ENCODE results near the gene TGM5. TPM values are rescaled to one million over a fixed set of nuclear protein-coding genes. Genes with fewer than 3 reads are reported as not detected.
"Not testable (repeated sequence)": the region's sequence is repeated elsewhere in the genome, so short reads cannot be mapped to it uniquely, and the experiment has no call there.

TGM5 gene
- total RNA-seq, 1 donor from 2014 or later = not detected

DNA sequence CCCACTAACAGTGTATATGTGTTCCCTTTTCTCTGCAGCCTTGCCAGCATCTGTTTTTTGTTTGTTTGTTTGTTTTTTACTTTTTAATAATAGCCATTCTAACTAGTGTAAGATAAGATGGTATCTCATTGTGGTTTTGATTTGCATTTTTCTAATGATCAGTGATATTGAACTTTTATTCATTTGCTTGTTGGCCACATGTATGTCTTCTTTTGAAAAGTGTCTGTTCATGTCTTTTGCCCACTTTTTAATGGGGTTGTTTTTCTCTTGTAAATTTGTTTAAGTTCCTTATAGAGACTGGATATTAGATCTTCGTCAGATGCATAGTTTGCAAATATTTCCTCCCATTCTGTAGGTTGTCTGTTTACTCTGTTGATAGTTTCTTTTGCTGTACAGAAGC is 5.2 kb upstream of the TGM5 start:
- H3K36me3 Mint-ChIP-seq (ENCODE audit: low read depth); H3K9me3 Mint-ChIP-seq; H3K4me1 Mint-ChIP-seq (ENCODE audit: low read depth); H3K27me3 Mint-ChIP-seq (ENCODE audit: insufficient read depth); H3K4me3 Mint-ChIP-seq; H3K27ac Mint-ChIP-seq; DNase-seq (ENCODE audit: low spot score); intact Hi-C loops (cut with micrococcal nuclease): not testable (repeated sequence)

DNA sequence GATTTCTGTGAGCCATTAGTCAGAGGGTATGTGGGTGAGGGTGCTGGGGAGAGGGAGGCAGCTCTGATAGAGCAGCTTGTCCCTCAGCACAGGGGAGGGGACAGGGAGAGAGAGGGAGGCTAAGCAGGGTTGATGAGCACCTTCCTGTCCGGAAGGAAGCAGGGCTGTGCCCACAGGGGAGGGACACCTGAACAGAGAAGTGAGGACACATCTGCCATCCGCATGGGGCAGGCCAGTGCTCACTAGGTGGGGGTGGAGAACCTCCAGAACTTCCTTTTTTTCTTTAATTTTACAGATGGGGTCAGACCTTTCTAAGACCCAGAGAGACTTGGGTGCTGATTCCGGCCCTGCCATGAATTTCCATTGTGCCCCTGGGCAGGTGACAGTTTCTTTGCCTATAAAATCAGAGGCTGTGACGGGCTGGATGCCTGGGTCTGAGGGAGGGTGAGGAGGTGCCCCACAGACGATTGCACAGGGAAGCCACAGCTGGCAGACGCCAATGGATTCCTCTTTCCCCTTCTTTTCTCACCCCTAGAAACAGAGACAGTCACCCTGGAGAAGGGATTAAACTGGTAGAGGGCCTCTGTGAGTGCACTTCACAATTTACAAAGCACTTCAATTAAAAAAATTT is 4.1 kb upstream of the TGM5 start:
- Mint-ChIP-seq H3K4me1 (ENCODE audit: low read depth) (peaks cover 4% of the 10 kb centered on the region), H3K36me3 (ENCODE audit: low read depth) (no peaks in the 10 kb centered on the region), H3K27ac (no peak overlapping the region), H3K9me3 (peaks cover 4% of the 10 kb centered on the region), H3K27me3 (ENCODE audit: insufficient read depth) (peaks cover 14% of the 10 kb centered on the region), H3K4me3 (no peak overlapping the region)
- intact Hi-C loops (cut with micrococcal nuclease) = no loop called here
- DNase-seq (ENCODE audit: low spot score) = no peak

DNA sequence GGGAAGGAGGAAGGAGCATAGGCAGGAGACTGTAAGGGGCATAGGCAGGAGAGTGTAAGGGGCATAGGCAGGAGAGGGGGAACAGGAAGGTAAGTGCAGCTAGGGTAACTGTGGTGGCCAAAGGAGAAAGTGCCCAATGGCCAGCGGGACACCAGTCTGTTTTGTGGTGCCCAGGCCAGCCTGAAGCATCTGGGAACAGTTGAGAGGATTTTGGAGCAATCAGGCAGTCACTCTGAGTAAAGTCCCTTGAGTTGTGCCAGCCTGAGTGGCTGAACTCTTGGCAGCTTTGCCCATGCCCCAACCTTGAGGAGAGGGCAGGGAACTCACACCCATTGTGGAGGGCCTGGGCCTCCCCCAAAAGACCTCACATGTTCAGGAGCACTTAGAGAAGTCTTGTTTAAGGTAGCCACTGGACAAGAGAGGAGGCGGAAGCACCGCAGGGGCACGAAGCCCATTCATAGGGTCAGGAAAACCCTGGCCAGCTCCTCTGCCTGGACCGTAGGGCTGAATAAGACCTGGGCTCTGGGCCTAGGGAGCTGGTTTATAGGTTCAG is 3.5 kb upstream of the TGM5 start:
- no peak for DNase-seq (ENCODE audit: low spot score)
- Mint-ChIP-seq H3K4me1 (ENCODE audit: low read depth) (peaks cover 4% of the 10 kb centered on the region), H3K36me3 (ENCODE audit: low read depth) (no peaks in the 10 kb centered on the region), H3K4me3 (no peak overlapping the region), H3K27me3 (ENCODE audit: insufficient read depth) (peaks cover 17% of the 10 kb centered on the region), H3K9me3 (peaks cover 4% of the 10 kb centered on the region), H3K27ac (no peak overlapping the region)
- intact Hi-C loops (cut with micrococcal nuclease) = no loop called here

DNA sequence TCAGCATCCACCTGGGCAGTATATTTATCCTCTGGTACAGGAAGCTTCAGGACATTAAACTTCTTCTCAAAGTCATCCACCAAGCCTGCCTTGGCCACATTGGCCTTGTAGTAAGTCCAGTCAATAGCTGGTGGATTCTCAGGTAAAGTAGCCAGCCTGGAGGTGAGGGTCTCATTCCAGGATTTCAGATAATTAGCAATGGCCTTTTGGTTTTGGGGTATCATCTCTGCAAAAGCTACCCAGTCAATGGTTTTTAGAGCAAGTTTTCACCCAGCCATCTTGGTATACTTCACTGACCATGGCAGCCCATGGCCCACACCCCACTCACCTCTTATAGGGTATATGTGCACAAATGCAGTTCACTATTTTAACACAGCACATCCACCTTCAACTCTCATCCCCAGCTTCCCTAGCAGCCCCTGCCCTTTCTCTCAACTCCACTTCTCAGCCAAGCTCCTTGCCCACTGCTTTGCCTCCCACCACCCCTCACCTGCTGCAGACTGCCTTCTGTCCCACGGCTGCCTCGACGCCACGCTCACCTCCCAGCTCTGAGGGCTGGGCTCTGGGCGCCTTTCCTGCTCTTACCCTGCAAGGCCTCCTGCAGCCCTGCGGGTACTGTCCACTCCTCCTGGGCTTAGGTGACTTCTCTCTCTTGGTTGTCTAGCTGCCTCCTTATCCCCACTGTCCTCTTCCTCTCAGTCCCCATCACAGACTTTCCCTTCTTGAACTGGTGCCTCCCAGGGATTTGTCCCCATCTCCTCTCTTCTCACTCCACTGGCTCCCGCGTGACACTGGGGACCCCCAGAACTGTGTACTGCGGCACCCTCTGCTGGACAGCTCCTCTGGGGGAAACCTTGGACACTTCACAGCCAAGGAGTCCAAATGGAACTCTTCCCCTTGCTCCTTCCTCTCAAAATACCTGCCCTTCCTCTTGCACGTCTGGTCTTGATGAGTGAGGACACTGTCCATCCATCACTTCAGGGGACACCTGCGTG is 1.7 kb upstream of the TGM5 start:
- no peak overlapping the region for H3K4me3 Mint-ChIP-seq
- DNase-seq (ENCODE audit: low spot score) = no peak
- peaks cover 4% of the 10 kb centered on the region for H3K4me1 Mint-ChIP-seq (ENCODE audit: low read depth)
- peaks cover 4% of the 10 kb centered on the region for H3K9me3 Mint-ChIP-seq
- H3K36me3 Mint-ChIP-seq (ENCODE audit: low read depth) = no peaks in the 10 kb centered on the region
- peaks cover 23% of the 10 kb centered on the region for H3K27me3 Mint-ChIP-seq (ENCODE audit: insufficient read depth)
- no peak overlapping the region for H3K27ac Mint-ChIP-seq
- intact Hi-C loops (cut with micrococcal nuclease) = loop anchor here (1.0 kb wide), 1 partner anchor 43 kb away; no protein-coding TSS in a partner anchor

DNA sequence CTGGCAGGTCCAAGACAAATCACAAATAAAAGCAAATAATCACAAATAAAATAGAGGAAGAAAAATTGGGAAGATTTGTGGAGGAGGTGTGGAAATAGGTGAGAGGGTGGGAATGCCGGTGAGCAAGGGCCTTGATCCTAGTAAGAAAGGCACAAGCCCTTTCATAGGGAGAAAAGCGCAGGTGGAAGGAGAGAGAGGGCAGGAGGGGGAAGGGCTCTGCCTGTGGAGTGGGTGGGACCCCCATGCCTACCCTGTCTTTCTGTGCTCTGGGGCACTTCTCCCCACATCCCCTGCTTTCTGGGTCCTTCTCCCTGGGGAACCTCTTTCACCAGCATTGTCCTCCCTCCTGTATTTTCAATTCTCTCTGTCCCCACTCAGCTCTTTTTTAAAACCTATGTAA is 711 bp upstream of the TGM5 start:
- Mint-ChIP-seq H3K27ac (no peak overlapping the region), H3K27me3 (ENCODE audit: insufficient read depth) (peaks cover 32% of the 10 kb centered on the region), H3K36me3 (ENCODE audit: low read depth) (no peaks in the 10 kb centered on the region), H3K4me3 (no peak overlapping the region), H3K4me1 (ENCODE audit: low read depth) (peaks cover 4% of the 10 kb centered on the region), H3K9me3 (peaks cover 4% of the 10 kb centered on the region)
- no peak for DNase-seq (ENCODE audit: low spot score)
- intact Hi-C loops (cut with micrococcal nuclease) = no loop called here

DNA sequence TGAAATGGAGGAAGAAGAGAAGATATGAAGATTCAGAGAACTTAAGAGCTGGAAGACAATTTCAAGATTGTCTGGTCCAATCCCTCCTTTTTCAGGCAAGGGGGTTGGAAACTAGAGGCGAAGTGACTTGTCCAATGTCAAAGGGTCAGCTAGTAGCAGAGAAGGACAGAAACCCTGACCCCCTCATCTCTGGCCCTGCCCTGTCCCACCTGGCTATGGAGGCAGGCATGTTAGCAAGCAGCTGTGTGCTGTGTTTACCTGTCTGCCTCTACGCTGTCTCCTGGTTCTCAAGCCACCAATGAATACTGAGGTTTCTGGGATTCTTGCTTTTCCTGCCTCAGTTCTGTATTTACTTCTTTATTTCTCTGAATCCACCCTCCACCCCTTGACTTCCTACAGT is 342 bp downstream of the TGM5 start:
- Mint-ChIP-seq H3K9me3 (no peaks in the 10 kb centered on the region), H3K4me3 (no peak overlapping the region), H3K27ac (no peak overlapping the region), H3K4me1 (ENCODE audit: low read depth) (peaks cover 4% of the 10 kb centered on the region), H3K27me3 (ENCODE audit: insufficient read depth) (peaks cover 28% of the 10 kb centered on the region), H3K36me3 (ENCODE audit: low read depth) (no peaks in the 10 kb centered on the region)
- DNase-seq (ENCODE audit: low spot score) = no peak
- intact Hi-C loops (cut with micrococcal nuclease) = no loop called here

DNA sequence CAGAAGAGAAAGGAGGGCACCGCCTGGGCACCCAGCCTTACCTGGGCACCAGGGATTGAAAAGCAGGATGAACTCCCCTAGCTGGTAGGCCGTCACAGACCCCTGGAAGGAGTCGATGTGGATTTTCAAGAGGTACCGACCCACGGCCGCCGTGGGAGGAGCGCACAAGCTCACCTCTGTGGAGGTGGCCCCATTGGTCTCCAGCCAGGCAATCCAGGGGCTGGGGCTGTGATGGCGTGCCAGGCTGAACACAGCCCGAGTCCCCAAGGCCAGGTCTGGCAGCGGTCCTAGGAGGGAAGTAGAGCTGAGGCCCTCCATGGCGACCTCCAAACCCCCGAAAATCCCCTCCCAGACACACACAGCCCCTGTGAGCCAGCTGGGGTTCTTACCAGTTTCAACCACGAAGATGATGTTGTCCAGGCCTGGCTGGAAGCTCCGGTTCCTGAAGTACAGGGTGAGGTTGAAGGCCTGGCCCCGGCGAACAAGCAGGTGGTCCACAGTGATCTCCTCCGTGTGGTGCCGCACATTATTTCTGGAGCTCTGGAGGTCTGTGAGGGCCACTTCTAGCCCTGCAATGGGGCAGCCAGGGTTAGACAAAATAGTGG is 6.6 kb downstream of the TGM5 start:
- Mint-ChIP-seq H3K4me3 (no peak overlapping the region), H3K27me3 (ENCODE audit: insufficient read depth) (peaks cover 16% of the 10 kb centered on the region), H3K9me3 (no peaks in the 10 kb centered on the region), H3K36me3 (ENCODE audit: low read depth) (no peaks in the 10 kb centered on the region), H3K4me1 (ENCODE audit: low read depth) (no peaks in the 10 kb centered on the region), H3K27ac (no peak overlapping the region)
- no peak for DNase-seq (ENCODE audit: low spot score)
- intact Hi-C loops (cut with micrococcal nuclease) = no loop called here

DNA sequence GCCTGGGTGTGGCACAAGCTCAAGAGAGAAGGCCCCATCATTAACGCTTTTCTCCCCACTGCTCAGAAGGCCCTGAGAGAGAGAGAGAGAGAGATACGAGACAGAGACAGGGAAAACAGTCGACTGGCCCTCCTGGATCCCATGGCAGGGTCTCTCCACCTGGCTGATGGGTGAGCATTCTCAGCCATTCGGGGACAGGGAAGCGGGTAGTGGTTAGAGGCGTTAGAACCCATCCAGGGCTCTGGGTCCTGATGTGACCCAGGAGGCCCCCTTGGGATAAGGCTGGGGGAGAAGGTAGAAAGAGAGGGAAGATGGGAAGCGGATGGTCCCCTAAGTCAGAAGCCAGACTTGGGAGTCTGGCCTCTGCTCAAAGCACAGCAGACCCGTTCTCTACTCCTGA is 7.9 kb downstream of the TGM5 start:
- Mint-ChIP-seq H3K9me3 (no peaks in the 10 kb centered on the region), H3K36me3 (ENCODE audit: low read depth) (no peaks in the 10 kb centered on the region), H3K27me3 (ENCODE audit: insufficient read depth) (peaks cover 11% of the 10 kb centered on the region), H3K27ac (no peak overlapping the region), H3K4me1 (ENCODE audit: low read depth) (peaks cover 8% of the 10 kb centered on the region), H3K4me3 (no peak overlapping the region)
- DNase-seq (ENCODE audit: low spot score) = no peak
- intact Hi-C loops (cut with micrococcal nuclease) = no loop called here

DNA sequence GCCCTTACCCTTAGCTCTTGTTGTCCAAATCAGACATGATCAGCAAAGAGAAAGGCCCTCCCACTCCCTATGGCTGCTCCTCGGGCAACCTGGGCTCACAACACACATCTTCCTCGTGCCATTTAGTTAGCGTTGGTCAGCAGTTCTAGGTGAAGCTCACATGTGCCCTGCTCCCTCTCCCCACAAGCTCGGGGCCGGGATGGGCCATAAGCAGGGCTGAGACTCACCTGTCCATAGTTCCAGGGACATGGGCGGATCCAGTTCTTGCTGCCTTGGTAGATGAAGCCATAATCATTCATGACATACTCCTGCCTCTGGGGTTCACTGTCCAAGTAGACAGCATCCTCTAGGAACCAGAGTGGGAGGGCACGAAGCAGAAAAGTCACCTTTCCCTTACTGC is 10.4 kb downstream of the TGM5 start:
- H3K4me1 Mint-ChIP-seq (ENCODE audit: low read depth) = peaks cover 31% of the 10 kb centered on the region
- no peak overlapping the region for H3K4me3 Mint-ChIP-seq
- H3K36me3 Mint-ChIP-seq (ENCODE audit: low read depth) = peaks cover 3% of the 10 kb centered on the region
- no peak for DNase-seq (ENCODE audit: low spot score)
- intact Hi-C loops (cut with micrococcal nuclease) = no loop called here
- no peak overlapping the region for H3K27ac Mint-ChIP-seq
- no peaks in the 10 kb centered on the region for H3K9me3 Mint-ChIP-seq
- no peaks in the 10 kb centered on the region for H3K27me3 Mint-ChIP-seq (ENCODE audit: insufficient read depth)

DNA sequence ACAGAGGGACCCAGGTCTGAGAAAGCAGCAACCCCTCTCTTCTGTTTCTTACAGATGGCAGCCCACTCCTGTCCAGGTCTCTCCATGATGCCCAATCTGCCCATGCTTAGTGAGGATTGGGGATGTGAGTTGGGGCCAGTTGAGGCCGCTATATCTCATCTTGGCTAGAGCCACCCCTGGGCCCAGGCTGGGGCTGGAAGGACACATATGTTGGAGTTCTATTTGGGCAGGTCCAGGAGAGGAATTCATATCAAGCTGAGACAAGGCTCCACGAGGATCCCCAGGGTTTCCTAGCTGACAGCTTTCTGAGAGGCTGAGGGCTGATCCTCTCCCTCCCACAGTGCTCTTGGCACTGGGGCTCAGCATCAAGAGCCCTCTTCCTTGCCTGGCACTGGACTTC is 11.4 kb downstream of the TGM5 start:
- Mint-ChIP-seq H3K9me3 (no peaks in the 10 kb centered on the region), H3K36me3 (ENCODE audit: low read depth) (peaks cover 3% of the 10 kb centered on the region), H3K4me3 (no peak overlapping the region), H3K27ac (no peak overlapping the region), H3K27me3 (ENCODE audit: insufficient read depth) (no peaks in the 10 kb centered on the region), H3K4me1 (ENCODE audit: low read depth) (peaks cover 40% of the 10 kb centered on the region)
- DNase-seq (ENCODE audit: low spot score) = no peak
- intact Hi-C loops (cut with micrococcal nuclease) = no loop called here

DNA sequence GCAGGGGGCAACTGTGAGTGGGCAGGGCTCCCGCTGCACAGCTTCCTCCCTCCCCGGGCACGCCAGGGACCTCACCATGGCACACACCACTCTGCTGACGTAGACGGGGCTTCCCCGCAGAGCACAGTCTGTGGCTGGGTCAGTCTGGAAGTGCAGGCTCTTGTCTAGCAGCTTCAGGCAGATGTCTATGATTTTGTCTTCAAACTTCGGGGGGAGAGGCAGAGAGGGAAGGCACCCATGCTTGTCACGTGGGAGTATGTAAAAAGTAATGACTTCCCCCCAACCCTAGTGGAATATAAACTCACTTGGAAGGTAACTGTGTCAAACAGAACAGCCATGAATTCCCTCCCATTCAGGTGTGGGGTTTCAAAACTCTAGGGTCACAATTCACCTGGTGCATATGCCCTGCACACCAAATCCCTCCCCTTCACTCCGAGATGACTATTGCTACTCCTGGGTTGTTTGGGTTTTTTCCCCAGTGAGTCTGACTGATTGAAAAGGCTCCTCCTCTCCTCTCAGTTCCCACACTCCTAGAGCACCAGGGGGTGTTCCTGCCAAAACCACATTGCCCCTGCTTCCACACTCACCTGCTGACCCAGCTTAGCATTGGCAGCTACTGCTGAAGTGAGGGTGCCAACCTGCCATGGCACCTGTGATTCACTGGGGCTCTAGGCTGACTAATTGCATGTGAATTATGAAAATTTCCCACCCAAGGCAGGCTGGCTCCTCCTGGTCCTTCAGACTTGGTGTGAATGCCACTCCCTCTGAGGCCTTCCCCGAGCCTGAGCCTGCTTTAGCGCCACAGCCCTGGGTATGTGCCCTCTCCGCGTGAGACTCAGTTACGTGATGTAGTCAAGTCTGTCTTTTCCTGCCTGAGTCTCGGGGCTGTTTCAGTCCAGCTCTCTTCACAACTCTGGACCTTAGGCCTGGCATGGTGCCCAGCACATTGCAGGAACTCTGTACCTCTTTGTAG is 13.0 kb downstream of the TGM5 start:
- no peaks in the 10 kb centered on the region for H3K9me3 Mint-ChIP-seq
- DNase-seq (ENCODE audit: low spot score) = no peak
- H3K36me3 Mint-ChIP-seq (ENCODE audit: low read depth) = peaks cover 3% of the 10 kb centered on the region
- intact Hi-C loops (cut with micrococcal nuclease) = no loop called here
- H3K27me3 Mint-ChIP-seq (ENCODE audit: insufficient read depth) = no peaks in the 10 kb centered on the region
- H3K4me1 Mint-ChIP-seq (ENCODE audit: low read depth) = peaks cover 56% of the 10 kb centered on the region
- no peak overlapping the region for H3K4me3 Mint-ChIP-seq
- H3K27ac Mint-ChIP-seq = peak overlapping the region; percentile 40

DNA sequence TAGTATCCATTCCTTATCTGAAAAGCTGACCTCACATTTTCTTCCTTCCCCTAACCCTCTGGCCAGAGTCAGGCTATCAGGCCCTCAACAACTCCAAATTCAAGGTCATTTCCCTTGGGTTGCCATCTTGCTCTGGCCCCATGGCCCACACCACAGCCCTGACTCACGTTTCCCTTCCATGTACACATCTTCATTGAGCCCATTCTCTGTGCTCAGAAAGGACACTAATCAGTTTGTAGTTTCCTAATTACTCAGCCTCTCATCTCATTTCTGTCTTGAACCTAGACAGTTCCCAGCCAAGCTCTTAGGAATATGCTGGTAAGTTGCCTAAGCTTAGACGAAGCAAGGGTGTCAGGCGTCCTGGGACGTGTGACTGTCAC is 14.9 kb downstream of the TGM5 start:
- peak overlapping the region; percentile 93 for H3K27ac Mint-ChIP-seq
- no peak overlapping the region for H3K4me3 Mint-ChIP-seq
- no peaks in the 10 kb centered on the region for H3K27me3 Mint-ChIP-seq (ENCODE audit: insufficient read depth)
- peaks cover 56% of the 10 kb centered on the region for H3K4me1 Mint-ChIP-seq (ENCODE audit: low read depth)
- intact Hi-C loops (cut with micrococcal nuclease) = no loop called here
- no peak for DNase-seq (ENCODE audit: low spot score)
- H3K9me3 Mint-ChIP-seq = no peaks in the 10 kb centered on the region
- H3K36me3 Mint-ChIP-seq (ENCODE audit: low read depth) = peaks cover 3% of the 10 kb centered on the region

All from activated T-helper 1 cell treated with anti-CD3 and anti-CD28 coated beads, Interleukin-12 subunit alpha, Interleukin-12 subunit beta, Interleukin-2, Interleukin-4 antibody, amounts not matched to agents 30 ng/mL and 10 ng/mL and 1 ng/mL, durations not matched to agents 14 hours and 24 hours and 36 hours (primary cell).